Prostate gland (tissue), 2 donors: ENCODE data around the gene NR2F1. TPM values are rescaled to one million over a fixed set of nuclear protein-coding genes. Genes with fewer than 3 reads are reported as not detected.

ENCODE experiments used
- DNase-seq: peaks from one replicate; pipeline ENCODE4 v3.0.0-alpha.2; 2019; ENCODE audit warnings: low spot score
- H3K27ac ChIP-seq, 2 donors: fragments of 200-600 bp; sonication (generic); 2 replicates each; pipeline ENCODE4 v1.5.1; 2017 to 2019
- H3K27me3 ChIP-seq: fragments of 200-600 bp; sonication (generic); replicated peaks from 2 replicates; pipeline ENCODE4 v1.5.1; 2019; ENCODE audit not compliant: insufficient read depth
- H3K36me3 ChIP-seq, 2 donors: fragments of 200-600 bp; sonication (generic); 1 replicate in 1 of 2; 2 replicates in 1 of 2; pipeline versions ENCODE4 v1.5.1 to v1.8.1; 2017 to 2019
- H3K4me1 ChIP-seq: fragments of 200-600 bp; sonication (generic); replicated peaks from 2 replicates; pipeline ENCODE4 v1.5.1; 2019
- H3K4me3 ChIP-seq, 2 donors: fragments of 200-600 bp; sonication (generic); 2 replicates each; pipeline ENCODE4 v1.5.1; 2017 to 2019
- H3K9me3 ChIP-seq: fragments of 200-600 bp; sonication (generic); 2 replicates; pipeline ENCODE4 v1.5.1; 2017
- POLR2A ChIP-seq: fragments of 450-650 bp; IDR thresholded peaks from one replicate; pipeline ENCODE4 v1.6.1; 2016; ENCODE audit warnings: antibody characterized with exemption, mild to moderate bottlenecking
- POLR2AphosphoS5 ChIP-seq: sonication (generic); formaldehyde crosslinking; IDR thresholded peaks from one replicate; pipeline ENCODE4 v1.6.1; 2017; ENCODE audit warnings: antibody characterized with exemption
- WGBS: methylation state at CpG from one replicate; pipeline ENCODE4 v1.1.5; 2018; 5-methylcytosine and 5-hydroxymethylcytosine counted together
- intact Hi-C: fragments of 100-400 bp; cut with DNase I; formaldehyde crosslinking; loops from one replicate; pipeline ENCODE4 v1.14.2; 2022
- total RNA-seq, 2 donors: library from RNA; depleted of rRNA; stranded (reverse); fragments of >200 nt; gene quantifications; one replicate each; pipeline ENCODE4 v1.1.0, GENCODE V29; 2016
- TF ChIP-seq, protein P1 (sequence below), 4 experiments: fragments of 200-600 bp in 2 of 4; fragments of 450-650 bp in 2 of 4; sonication (generic) in 2 of 4; IDR thresholded peaks; 1 replicate in 3 of 4; 2 replicates in 1 of 4; pipeline ENCODE4 v1.5.1; 2016 to 2019; ENCODE audit warnings: antibody characterized with exemption in 4 of 4, mild to moderate bottlenecking in 2 of 4, moderate library complexity in 2 of 4

Gene NR2F1
- total RNA-seq, 2 donors from 2014 or later = 14.9 to 49.3 TPM

DNA sequence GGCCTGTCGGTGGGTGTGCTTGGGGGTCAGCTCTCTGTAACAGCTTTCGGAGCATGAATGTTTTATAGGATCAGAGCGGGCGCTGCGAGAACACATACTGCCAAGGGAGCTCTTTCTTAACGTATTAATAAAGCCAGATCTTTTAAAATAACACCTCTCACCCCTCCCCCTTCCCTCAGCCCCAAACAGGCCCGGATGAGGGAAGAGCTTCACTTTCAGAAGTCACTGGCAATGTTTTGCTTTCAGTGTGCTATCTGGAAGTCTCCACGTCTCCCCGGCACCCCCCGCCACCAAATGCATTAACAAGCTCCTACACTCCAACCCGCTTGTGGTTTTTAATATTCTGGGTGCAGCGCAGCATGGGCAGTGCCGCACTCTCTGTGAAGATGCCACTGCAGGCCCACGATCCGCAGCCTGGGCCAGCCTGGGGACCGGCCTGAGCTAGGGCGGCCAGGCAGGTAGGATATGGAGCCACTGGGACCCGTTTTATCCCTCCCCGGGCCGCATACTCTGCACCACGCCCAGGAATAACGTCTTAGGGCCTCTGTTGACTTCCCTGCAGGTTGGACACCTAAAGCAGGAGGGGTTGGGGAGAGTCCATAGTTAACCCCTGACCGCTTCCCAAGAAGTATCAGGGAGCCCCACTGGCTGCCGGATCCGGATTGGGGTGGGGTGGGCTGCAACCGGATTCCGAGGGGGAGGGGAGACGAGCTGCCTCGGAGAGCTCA is 12.6 kb downstream of the NR2F1 start:
- no peaks in the 10 kb centered on the region for H3K36me3 ChIP-seq
- H3K4me1 ChIP-seq = no peaks in the 10 kb centered on the region
- no peak for DNase-seq
- peak overlapping the region; percentile 60 to 66 for H3K27ac ChIP-seq
- WGBS = 34% methylated on average over 28 of the region's 29 CpGs
- intact Hi-C loops = loop anchor here (10.0 kb wide), 1 partner anchor 1291 kb away; no protein-coding TSS in a partner anchor
- H3K4me3 ChIP-seq = no peak overlapping the region
- TF ChIP-seq, protein P1, sequence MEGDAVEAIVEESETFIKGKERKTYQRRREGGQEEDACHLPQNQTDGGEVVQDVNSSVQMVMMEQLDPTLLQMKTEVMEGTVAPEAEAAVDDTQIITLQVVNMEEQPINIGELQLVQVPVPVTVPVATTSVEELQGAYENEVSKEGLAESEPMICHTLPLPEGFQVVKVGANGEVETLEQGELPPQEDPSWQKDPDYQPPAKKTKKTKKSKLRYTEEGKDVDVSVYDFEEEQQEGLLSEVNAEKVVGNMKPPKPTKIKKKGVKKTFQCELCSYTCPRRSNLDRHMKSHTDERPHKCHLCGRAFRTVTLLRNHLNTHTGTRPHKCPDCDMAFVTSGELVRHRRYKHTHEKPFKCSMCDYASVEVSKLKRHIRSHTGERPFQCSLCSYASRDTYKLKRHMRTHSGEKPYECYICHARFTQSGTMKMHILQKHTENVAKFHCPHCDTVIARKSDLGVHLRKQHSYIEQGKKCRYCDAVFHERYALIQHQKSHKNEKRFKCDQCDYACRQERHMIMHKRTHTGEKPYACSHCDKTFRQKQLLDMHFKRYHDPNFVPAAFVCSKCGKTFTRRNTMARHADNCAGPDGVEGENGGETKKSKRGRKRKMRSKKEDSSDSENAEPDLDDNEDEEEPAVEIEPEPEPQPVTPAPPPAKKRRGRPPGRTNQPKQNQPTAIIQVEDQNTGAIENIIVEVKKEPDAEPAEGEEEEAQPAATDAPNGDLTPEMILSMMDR (IDR thresholded peaks at IDR 0.05) = no peak
- TF ChIP-seq POLR2A = no peak
- TF ChIP-seq POLR2AphosphoS5 = no peak
- peaks cover 23% of the 10 kb centered on the region for H3K27me3 ChIP-seq
- no peaks in the 10 kb centered on the region for H3K9me3 ChIP-seq

DNA sequence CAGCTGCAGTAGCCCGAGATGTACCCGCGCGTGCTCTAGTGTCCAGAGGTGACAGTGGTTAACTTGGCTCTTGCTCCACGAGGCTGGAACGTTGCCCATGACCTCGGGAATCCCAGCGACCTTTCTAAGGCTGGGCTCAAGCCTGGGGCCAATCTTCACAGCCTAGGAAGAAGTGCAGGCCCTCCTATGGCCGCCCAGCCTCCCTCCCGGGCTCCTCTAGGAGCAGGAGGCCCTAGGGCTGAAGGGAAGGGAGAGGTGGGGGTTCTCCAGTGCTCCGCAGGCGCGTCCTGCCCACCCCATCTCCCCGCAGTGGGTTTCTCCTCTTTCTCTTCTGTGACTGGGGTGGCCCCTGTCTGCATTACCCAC is 13.3 kb downstream of the NR2F1 start:
- 37% methylated on average over 14 of the region's 14 CpGs for WGBS
- peaks cover 23% of the 10 kb centered on the region for H3K27me3 ChIP-seq
- TF ChIP-seq, protein P1 (IDR thresholded peaks at IDR 0.05) = no peak
- no peak for TF ChIP-seq POLR2A
- no peak for TF ChIP-seq POLR2AphosphoS5
- H3K27ac ChIP-seq = peak overlapping the region; percentile 24 to 60
- H3K9me3 ChIP-seq = no peaks in the 10 kb centered on the region
- no peak overlapping the region for H3K4me3 ChIP-seq
- intact Hi-C loops = loop anchor here (10.0 kb wide), 1 partner anchor 1291 kb away; no protein-coding TSS in a partner anchor
- H3K4me1 ChIP-seq = no peaks in the 10 kb centered on the region
- H3K36me3 ChIP-seq = no peaks in the 10 kb centered on the region
- DNase-seq = no peak

DNA sequence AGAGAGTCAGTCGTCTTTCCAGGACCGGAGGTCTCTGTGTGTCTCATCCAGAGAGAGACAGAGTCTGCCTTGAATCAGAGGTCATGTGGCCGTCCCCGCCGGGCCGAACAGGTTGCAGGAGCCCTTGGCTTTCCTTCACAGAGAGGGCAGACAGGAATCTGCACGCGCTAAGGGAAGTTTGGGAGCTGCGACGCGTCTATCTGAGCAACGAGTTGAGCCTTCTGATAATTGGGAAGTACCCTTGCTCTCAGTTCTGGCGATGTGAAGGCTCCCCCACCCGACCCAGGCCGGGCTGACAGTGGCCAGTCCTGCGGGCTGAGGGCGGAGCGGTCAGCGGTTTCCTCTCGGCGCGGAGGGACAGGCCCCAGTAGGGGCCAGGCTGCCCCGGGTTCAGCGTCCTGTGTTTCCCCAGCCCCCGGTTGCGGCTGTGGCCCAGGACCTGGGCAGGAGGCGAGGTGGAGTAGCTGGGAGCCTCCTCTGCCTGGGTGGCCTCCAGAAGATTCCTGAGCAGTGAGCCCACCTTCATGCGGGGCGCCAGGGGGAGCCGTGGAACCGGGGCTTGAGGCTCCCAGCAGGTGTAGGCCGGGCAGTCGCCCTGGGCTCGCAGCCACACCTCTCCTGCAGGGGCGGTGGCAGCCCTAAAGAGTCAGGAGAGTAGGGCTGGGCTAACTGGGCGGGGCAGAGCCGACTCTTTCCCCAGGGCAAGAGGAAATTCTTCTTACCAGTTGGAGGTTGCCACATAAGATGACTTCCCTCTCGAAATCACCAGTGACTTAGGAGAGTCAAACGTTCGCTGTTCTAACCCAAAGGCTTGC is 13.9 kb downstream of the NR2F1 start:
- Histone ChIP-seq H3K4me3 (no peak overlapping the region), H3K36me3 (no peaks in the 10 kb centered on the region), H3K9me3 (no peaks in the 10 kb centered on the region), H3K27ac (peak overlapping the region; percentile 24 to 60), H3K27me3 (peaks cover 29% of the 10 kb centered on the region), H3K4me1 (no peaks in the 10 kb centered on the region)
- no peak for DNase-seq
- WGBS = 36% methylated on average over 40 of the region's 40 CpGs
- intact Hi-C loops = loop anchor here (10.0 kb wide), 1 partner anchor 1292 kb away; no protein-coding TSS in a partner anchor
- TF ChIP-seq, protein P1 (IDR thresholded peaks at IDR 0.05) = no peak
- TF ChIP-seq POLR2A = no peak

DNA sequence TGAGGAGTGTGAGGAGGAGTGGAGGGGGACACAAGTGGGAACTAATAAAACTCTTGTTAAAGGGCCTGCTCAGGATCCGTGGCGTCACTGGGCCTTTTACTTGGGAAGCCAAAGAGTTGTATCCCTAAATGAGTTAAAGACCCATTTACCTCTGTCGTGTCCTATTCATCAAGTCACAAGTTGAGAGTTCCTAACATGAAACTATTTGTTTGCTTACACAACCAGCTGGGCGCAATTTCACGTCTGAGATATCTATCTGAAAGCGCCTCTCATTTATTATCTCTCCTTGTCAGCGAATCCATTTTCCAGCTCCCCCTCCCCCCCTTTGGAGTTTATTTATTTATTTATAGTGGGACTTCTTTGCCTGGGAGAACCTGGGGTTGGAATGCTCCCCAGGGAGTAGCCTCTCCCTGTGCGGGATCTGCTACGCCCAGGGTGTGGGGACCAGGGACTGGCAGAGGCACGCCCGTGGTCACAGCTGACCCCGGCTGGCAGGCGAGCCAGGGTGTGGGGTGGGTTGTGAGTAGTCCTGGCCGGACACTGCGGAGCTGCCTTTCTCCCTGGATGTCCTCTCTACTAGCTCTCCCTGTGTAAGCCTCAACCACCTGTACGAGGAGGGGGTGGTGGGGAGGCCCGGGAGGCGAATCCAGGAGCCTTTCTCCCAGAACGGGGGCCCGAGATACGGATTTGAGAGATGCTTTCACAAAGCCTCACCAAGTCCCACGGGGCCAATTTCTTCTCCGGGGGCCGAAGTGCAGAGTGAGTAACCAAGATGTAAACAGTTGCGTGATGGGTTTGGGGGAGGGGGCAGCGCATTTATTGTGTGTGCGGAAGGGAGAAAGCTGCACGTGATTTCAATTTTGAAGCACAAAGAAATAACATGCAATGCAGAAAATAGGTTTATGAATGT is 15.3 kb downstream of the NR2F1 start:
- Histone ChIP-seq H3K27ac (peak overlapping the region; percentile 41 to 60), H3K27me3 (peaks cover 37% of the 10 kb centered on the region), H3K9me3 (no peaks in the 10 kb centered on the region), H3K4me3 (no peak overlapping the region), H3K4me1 (no peaks in the 10 kb centered on the region), H3K36me3 (no peaks in the 10 kb centered on the region)
- 23% methylated on average over 28 of the region's 28 CpGs for WGBS
- intact Hi-C loops = loop anchor here (10.0 kb wide), 1 partner anchor 1294 kb away; no protein-coding TSS in a partner anchor
- no peak for DNase-seq
- no peak for TF ChIP-seq POLR2A
- no peak for TF ChIP-seq POLR2AphosphoS5
- TF ChIP-seq, protein P1 (IDR thresholded peaks at IDR 0.05) = no peak
